ENCODE results near the gene S100A13.

DNA sequence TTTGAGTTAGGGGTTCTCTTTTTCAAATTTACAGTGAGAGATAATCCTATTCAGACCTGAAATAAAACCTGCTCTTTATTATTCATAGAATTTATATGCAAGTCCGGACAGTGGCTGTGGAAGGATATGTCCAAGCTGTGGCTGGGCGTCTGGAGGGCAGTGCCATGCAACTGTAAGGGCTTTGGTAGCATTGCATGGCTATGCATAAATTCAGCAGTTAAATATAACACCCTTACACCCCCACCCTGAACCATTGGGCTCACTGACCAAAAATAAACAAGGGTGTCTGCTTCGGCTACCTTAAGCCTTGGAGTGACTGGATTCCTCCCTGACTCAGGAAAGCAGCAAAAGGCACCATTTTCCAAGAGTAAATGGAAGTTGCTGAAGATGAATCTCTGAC, 12.0 kb upstream of the S100A13 start:
- TF ChIP-seq, protein P1, sequence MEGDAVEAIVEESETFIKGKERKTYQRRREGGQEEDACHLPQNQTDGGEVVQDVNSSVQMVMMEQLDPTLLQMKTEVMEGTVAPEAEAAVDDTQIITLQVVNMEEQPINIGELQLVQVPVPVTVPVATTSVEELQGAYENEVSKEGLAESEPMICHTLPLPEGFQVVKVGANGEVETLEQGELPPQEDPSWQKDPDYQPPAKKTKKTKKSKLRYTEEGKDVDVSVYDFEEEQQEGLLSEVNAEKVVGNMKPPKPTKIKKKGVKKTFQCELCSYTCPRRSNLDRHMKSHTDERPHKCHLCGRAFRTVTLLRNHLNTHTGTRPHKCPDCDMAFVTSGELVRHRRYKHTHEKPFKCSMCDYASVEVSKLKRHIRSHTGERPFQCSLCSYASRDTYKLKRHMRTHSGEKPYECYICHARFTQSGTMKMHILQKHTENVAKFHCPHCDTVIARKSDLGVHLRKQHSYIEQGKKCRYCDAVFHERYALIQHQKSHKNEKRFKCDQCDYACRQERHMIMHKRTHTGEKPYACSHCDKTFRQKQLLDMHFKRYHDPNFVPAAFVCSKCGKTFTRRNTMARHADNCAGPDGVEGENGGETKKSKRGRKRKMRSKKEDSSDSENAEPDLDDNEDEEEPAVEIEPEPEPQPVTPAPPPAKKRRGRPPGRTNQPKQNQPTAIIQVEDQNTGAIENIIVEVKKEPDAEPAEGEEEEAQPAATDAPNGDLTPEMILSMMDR (conservative IDR thresholded peaks at IDR 0.05 in 1 of 2, IDR thresholded peaks at IDR 0.05 in 1 of 2; ENCODE audit: extremely low read depth in 1 of 2, insufficient read depth in 1 of 2, low read depth in 1 of 2, low read length in 2 of 2), result no peak
- TF ChIP-seq EZH2 (IDR thresholded peaks at IDR 0.05; ENCODE audit: borderline replicate concordance, low read length), result no peak

All from mammary epithelial cell (primary cell).